PC-9 (cell line): ENCODE measurements around the gene RGS11. TPM values are rescaled to one million over a fixed set of nuclear protein-coding genes. Genes with fewer than 3 reads are reported as not detected.

Experiments
- Bru-seq: library from RNA; stranded (reverse); fragments of 400-500 nt; gene quantifications from one replicate; lab custom pipeline; 2021; lab: Mats Ljungman, UMichigan
- BruChase-seq, 2 experiments: library from RNA; stranded (reverse); fragments of 400-500 nt; gene quantifications; one replicate each; lab custom pipeline; 2021; lab: Mats Ljungman, UMichigan
- BruUV-seq: library from RNA; stranded (reverse); fragments of 400-500 nt; replicated peaks from 2 replicates; lab custom pipeline; 2021; lab: Mats Ljungman, UMichigan
- CTCF ChIA-PET: fragments of 300-600 bp; sonication (Branson Sonifier 250); formaldehyde crosslinking; loops from one replicate; lab custom pipeline; 2022; ENCODE audit warnings: antibody characterized with exemption; lab: Charles Lee
- POLR2A ChIA-PET: fragments of 300-600 bp; sonication (Branson Sonifier 250); formaldehyde crosslinking; loops from one replicate; lab custom pipeline; 2022; ENCODE audit warnings: antibody characterized with exemption; ENCODE audit not compliant: unreplicated experiment; lab: Charles Lee
- DNase-seq, 2 experiments: peaks; one replicate each; pipeline versions ENCODE4 v3.0.0 to v3.0.0-alpha.2; 2015 to 2022; ENCODE audit warnings: mixed read lengths in 1 of 2
- H2AFZ ChIP-seq: fragments of 200-600 bp; sonication (generic); 2 replicates; pipeline ENCODE4 v1.8.1; 2017; ENCODE audit warnings: antibody characterized with exemption
- H3F3A ChIP-seq: fragments of 200-600 bp; sonication (generic); 2 replicates; pipeline ENCODE4 v1.8.1; 2017; ENCODE audit warnings: antibody characterized with exemption, mild to moderate bottlenecking, low read depth; ENCODE audit not compliant: insufficient read depth
- H3K27ac ChIP-seq: fragments of 200-600 bp; sonication (generic); 2 replicates; pipeline ENCODE4 v1.6.1; 2016; ENCODE audit warnings: mixed run types
- H3K27me3 ChIP-seq: fragments of 200-600 bp; sonication (generic); 2 replicates; pipeline ENCODE4 v1.6.1; 2016; ENCODE audit warnings: low read depth, mixed run types; ENCODE audit not compliant: insufficient read depth
- H3K36me3 ChIP-seq: fragments of 200-600 bp; sonication (generic); 2 replicates; pipeline ENCODE4 v1.6.1; 2016; ENCODE audit warnings: low read depth, mixed run types
- H3K4me1 ChIP-seq: fragments of 200-600 bp; sonication (generic); replicated peaks from 2 replicates; pipeline ENCODE4 v1.6.1; 2016; ENCODE audit warnings: mixed run types; ENCODE audit not compliant: insufficient read depth
- H3K4me2 ChIP-seq: fragments of 200-600 bp; sonication (generic); 2 replicates; pipeline ENCODE4 v1.6.1; 2017; ENCODE audit warnings: mixed run types
- H3K4me3 ChIP-seq: fragments of 200-600 bp; sonication (generic); 2 replicates; pipeline ENCODE4 v1.6.1; 2016; ENCODE audit warnings: mixed run types
- H3K79me2 ChIP-seq: fragments of 200-600 bp; sonication (generic); 2 replicates; pipeline ENCODE4 v1.6.1; 2017; ENCODE audit warnings: low read depth, mixed run types
- H3K9me2 ChIP-seq: fragments of 200-600 bp; sonication (generic); 2 replicates; pipeline ENCODE4 v1.8.1; 2017; ENCODE audit warnings: mild to moderate bottlenecking; ENCODE audit not compliant: insufficient read depth
- H3K9me3 ChIP-seq: fragments of 200-600 bp; sonication (generic); 2 replicates; pipeline ENCODE4 v1.8.1; 2016; ENCODE audit warnings: low read depth; ENCODE audit not compliant: insufficient read depth
- H4K20me1 ChIP-seq: fragments of 200-600 bp; sonication (generic); 2 replicates; pipeline ENCODE4 v1.8.1; 2017; ENCODE audit not compliant: insufficient read depth
- EZH2 ChIP-seq: fragments of 200-600 bp; sonication (generic); IDR thresholded peaks from 2 replicates; pipeline ENCODE4 v1.8.0; 2017; ENCODE audit warnings: antibody characterized with exemption, low read depth
- intact Hi-C: fragments of 100-400 bp; cut with micrococcal nuclease; formaldehyde crosslinking; loops from one replicate; pipeline ENCODE4 v1.10.0; 2022; ENCODE audit not compliant: unreplicated experiment
- long read RNA-seq: library from polyadenylated mRNA; stranded (forward); transcript quantifications from one replicate; pipeline ENCODE4 v2.0.0, GENCODE V29; 2022
- total RNA-seq: library from RNA; stranded (reverse); gene quantifications from 2 replicates; pipeline ENCODE4 v1.2.3, GENCODE V29; 2021
- TF ChIP-seq, protein P1 (sequence below): fragments of 200-600 bp; sonication (generic); conservative IDR thresholded peaks from 2 replicates; pipeline ENCODE4 v1.6.1; 2017; ENCODE audit warnings: mixed run types, antibody characterized with exemption, mild to moderate bottlenecking, moderate library complexity

RGS11 gene
- total RNA-seq (not detected in 2 replicates), Bru-seq, nascent RNA (not detected), BruChase-seq, experiment 1, labeled RNA remaining after a 2-hour chase (not detected), BruChase-seq, experiment 2, labeled RNA remaining after a 6-hour chase (not detected)
- long read RNA-seq = 0 reads

- peaks cover 14% of the 10 kb centered on the region for H3K27me3 ChIP-seq
- intact Hi-C loops = no loop called here
- CTCF ChIA-PET = no interaction called here
These were observed at the start of gene RGS11 for GRCh38 chr16:275786-276232. Gene RGS11 (minus strand): TSS chr16:275944. CDS start chr16:275911, 33 bp downstream.

GRCh38 chr16:324451-325334 is 48.9 kb upstream of the RGS11 start:
- POLR2A ChIA-PET = no interaction called here
- BruUV-seq = no TSS peak
- H3K27ac ChIP-seq = no peak overlapping the region
- no peak overlapping the region for H3K4me3 ChIP-seq
- intact Hi-C loops = no loop called here
- H3K79me2 ChIP-seq = peaks cover 64% of the 10 kb centered on the region
- peaks cover 60% of the 10 kb centered on the region for H4K20me1 ChIP-seq
- H3K4me1 ChIP-seq = peaks cover 29% of the 10 kb centered on the region
- no peaks in the 10 kb centered on the region for H3K36me3 ChIP-seq
- H3K9me3 ChIP-seq = no peaks in the 10 kb centered on the region
- no peak overlapping the region for H2AFZ ChIP-seq
- no peak for TF ChIP-seq EZH2
- TF ChIP-seq, protein P1, sequence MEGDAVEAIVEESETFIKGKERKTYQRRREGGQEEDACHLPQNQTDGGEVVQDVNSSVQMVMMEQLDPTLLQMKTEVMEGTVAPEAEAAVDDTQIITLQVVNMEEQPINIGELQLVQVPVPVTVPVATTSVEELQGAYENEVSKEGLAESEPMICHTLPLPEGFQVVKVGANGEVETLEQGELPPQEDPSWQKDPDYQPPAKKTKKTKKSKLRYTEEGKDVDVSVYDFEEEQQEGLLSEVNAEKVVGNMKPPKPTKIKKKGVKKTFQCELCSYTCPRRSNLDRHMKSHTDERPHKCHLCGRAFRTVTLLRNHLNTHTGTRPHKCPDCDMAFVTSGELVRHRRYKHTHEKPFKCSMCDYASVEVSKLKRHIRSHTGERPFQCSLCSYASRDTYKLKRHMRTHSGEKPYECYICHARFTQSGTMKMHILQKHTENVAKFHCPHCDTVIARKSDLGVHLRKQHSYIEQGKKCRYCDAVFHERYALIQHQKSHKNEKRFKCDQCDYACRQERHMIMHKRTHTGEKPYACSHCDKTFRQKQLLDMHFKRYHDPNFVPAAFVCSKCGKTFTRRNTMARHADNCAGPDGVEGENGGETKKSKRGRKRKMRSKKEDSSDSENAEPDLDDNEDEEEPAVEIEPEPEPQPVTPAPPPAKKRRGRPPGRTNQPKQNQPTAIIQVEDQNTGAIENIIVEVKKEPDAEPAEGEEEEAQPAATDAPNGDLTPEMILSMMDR = no peak
- H3K9me2 ChIP-seq = no peaks in the 10 kb centered on the region
- H3F3A ChIP-seq = peaks cover 41% of the 10 kb centered on the region
- H3K27me3 ChIP-seq = no peaks in the 10 kb centered on the region
- H3K4me2 ChIP-seq = no peak overlapping the region
- no peak for DNase-seq
- CTCF ChIA-PET = no interaction called here

More at GRCh38 chr16:275786-276232, at the start of gene RGS11:
- DNase-seq = no peak
- H3K4me1 ChIP-seq = no peaks in the 10 kb centered on the region
- no peaks in the 10 kb centered on the region for H3K9me3 ChIP-seq
- TF ChIP-seq, protein P1 = no peak
- no peak for TF ChIP-seq EZH2
- H3K27ac ChIP-seq = no peak within 1 kb of the TSS
- BruUV-seq = no TSS peak
- no peak within 1 kb of the TSS for H3K4me3 ChIP-seq
- H3K79me2 ChIP-seq = no peaks in the 10 kb centered on the region
- H3K9me2 ChIP-seq = no peaks in the 10 kb centered on the region
- no peaks in the 10 kb centered on the region for H4K20me1 ChIP-seq
- H2AFZ ChIP-seq = no peak within 1 kb of the TSS
- POLR2A ChIA-PET = no interaction called here
- H3K4me2 ChIP-seq = no peak within 1 kb of the TSS
- no peaks in the 10 kb centered on the region for H3K36me3 ChIP-seq
- peaks cover 17% of the 10 kb centered on the region; the same call in 1 of the 2 replicates for H3F3A ChIP-seq

DNA sequence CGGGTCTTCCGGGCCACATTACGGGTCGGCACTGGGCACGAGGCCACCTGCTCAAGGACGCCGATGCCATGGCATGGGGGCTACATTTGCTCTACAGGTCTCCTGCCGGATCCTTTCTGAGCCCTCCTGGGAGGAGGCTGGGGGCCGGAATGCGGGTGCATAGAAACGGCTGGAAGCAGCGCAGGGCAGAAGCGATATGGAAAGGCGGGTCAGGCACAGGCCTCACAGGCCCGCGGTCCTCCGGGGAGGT is 48.4 kb upstream of the RGS11 start:
- CTCF ChIA-PET = no interaction called here
- Histone ChIP-seq H3K79me2 (peaks cover 64% of the 10 kb centered on the region), H3K27me3 (no peaks in the 10 kb centered on the region), H4K20me1 (peaks cover 62% of the 10 kb centered on the region), H3K36me3 (no peaks in the 10 kb centered on the region), H3K4me3 (no peak overlapping the region), H2AFZ (no peak overlapping the region), H3K4me2 (no peak overlapping the region), H3F3A (peaks cover 37% of the 10 kb centered on the region), H3K27ac (no peak overlapping the region), H3K9me3 (no peaks in the 10 kb centered on the region), H3K9me2 (no peaks in the 10 kb centered on the region), H3K4me1 (peaks cover 25% of the 10 kb centered on the region)
- no peak for DNase-seq
- POLR2A ChIA-PET = no interaction called here
- intact Hi-C loops = no loop called here
- no peak for TF ChIP-seq EZH2
- TF ChIP-seq, protein P1 = no peak
- BruUV-seq = no TSS peak
